ENCODE data around the gene HS2ST1. TPM values are rescaled to one million over a fixed set of nuclear protein-coding genes. Genes with fewer than 3 reads are reported as not detected.

Gene HS2ST1
- total RNA-seq, 6 experiments from 2014 or later: 9.9 to 17.2 (median 13.7) TPM

DNA sequence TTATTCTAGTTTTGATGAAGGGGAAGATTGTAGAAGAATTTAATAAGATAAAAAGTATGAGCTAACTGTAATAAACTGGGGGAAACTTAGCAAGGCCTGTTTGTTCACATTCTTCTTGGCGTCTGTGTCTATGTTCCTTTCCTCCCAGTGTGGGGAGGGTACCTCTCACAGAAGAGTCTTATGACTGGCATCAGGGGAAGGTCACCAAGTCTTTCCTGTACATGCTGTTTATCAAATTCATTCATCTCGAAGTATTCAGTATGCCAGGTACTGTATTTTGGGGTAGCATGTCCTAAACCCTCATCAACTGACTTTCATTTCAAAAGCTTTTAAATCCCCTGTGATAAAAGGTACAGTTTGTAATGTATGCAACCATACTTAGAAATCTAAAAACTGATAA lies 78.4 kb downstream of the HS2ST1 start:
- Histone ChIP-seq H3K36me3 (no peaks in the 10 kb centered on the region), H3K4me3 (no peak overlapping the region), H3K27me3 (no peaks in the 10 kb centered on the region), H3K4me1 (peaks cover 0 to 26% (median 0%) of the 10 kb centered on the region in 4 donors), H3K9me3 (peaks cover 0 to 5% (median 0%) of the 10 kb centered on the region in 4 donors), H3K27ac (no peak overlapping the region)
- no peak for TF ChIP-seq POLR2A (IDR thresholded peaks at IDR 0.05)
- TF ChIP-seq, protein P1, sequence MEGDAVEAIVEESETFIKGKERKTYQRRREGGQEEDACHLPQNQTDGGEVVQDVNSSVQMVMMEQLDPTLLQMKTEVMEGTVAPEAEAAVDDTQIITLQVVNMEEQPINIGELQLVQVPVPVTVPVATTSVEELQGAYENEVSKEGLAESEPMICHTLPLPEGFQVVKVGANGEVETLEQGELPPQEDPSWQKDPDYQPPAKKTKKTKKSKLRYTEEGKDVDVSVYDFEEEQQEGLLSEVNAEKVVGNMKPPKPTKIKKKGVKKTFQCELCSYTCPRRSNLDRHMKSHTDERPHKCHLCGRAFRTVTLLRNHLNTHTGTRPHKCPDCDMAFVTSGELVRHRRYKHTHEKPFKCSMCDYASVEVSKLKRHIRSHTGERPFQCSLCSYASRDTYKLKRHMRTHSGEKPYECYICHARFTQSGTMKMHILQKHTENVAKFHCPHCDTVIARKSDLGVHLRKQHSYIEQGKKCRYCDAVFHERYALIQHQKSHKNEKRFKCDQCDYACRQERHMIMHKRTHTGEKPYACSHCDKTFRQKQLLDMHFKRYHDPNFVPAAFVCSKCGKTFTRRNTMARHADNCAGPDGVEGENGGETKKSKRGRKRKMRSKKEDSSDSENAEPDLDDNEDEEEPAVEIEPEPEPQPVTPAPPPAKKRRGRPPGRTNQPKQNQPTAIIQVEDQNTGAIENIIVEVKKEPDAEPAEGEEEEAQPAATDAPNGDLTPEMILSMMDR (IDR thresholded peaks at IDR 0.05): no peak
- intact Hi-C loops (cut with DNase I): no loop called here
- DNase-seq: no peak
- no peak for ATAC-seq
- WGBS (ENCODE audit: insufficient coverage, low coverage, low lambda C conversion rate, missing lambda C conversion rate): 71% methylated on average over 2 of the region's 2 CpGs

DNA sequence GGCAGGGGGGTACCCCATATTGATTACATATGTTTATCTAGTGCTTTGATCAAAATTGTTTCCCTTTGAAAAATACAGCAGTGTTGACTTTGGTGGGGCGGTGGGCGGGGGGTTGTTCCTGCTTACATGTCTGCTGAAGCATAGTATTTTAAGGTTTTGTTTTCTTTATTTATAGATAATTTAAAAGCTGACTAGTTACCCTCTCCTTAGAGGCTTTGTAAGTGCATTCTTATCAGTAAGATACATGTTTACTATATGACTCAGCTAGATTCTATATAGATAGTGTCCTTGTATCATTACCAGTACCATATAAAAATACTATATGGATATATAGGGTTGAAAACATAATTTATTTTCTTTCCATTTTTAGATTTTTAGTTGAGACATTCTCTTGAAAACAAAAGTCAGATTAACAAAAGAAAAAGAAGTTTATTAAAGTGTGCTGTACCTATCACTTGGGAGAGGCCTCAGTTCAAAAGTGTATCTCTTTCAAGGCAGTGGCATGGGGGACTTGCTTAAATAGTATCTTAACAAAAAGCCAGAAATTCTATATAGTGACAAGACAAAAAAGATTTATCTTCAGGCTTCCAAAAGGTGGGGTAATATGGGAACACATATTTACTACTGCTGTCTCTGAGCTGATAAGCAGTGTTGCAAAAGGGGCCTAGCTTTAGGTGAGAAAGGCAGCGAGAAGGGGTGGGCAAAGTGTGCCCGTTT lies 79.0 kb downstream of the HS2ST1 start:
- ATAC-seq (peak in 1 of 4 donors; percentile 26), DNase-seq (no peak)
- no peaks in the 10 kb centered on the region for H3K36me3 ChIP-seq
- intact Hi-C loops (cut with DNase I): no loop called here
- peaks cover 0 to 21% (median 0%) of the 10 kb centered on the region in 4 donors for H3K4me1 ChIP-seq
- H3K27me3 ChIP-seq: no peaks in the 10 kb centered on the region
- no peak overlapping the region for H3K4me3 ChIP-seq
- WGBS (ENCODE audit: insufficient coverage, low coverage, low lambda C conversion rate, missing lambda C conversion rate): 76% methylated on average over 4 of the region's 4 CpGs
- no peak overlapping the region for H3K27ac ChIP-seq
- TF ChIP-seq, protein P1 (IDR thresholded peaks at IDR 0.05): no peak
- no peak for TF ChIP-seq POLR2A (IDR thresholded peaks at IDR 0.05)
- peaks cover 0 to 5% (median 0%) of the 10 kb centered on the region in 4 donors for H3K9me3 ChIP-seq

DNA sequence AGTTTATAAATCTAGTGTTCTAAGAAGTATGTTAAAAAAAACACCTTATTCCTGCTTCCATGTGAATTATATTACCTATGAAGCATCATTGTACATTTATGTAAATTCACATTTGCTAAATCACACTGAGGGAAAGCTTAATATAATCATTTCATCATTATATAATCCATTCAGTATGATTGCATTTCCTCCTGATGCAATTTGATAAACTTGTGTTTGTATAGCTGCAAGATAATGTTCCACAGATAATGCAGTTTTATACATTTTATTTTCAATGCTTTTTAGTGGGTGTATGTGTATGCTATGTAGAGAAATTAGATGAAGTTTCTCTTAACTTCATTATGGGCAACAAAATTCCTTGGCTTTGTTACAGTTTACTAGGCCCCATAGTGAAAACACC lies 79.6 kb downstream of the HS2ST1 start:
- H3K9me3 ChIP-seq: peaks cover 0 to 4% (median 0%) of the 10 kb centered on the region in 4 donors
- DNase-seq (no peak), ATAC-seq (no peak)
- no peaks in the 10 kb centered on the region for H3K27me3 ChIP-seq
- peaks cover 0 to 21% (median 0%) of the 10 kb centered on the region in 4 donors for H3K4me1 ChIP-seq
- H3K4me3 ChIP-seq: no peak overlapping the region
- TF ChIP-seq POLR2A (IDR thresholded peaks at IDR 0.05): no peak
- TF ChIP-seq, protein P1 (IDR thresholded peaks at IDR 0.05): no peak
- no peaks in the 10 kb centered on the region for H3K36me3 ChIP-seq
- intact Hi-C loops (cut with DNase I): no loop called here
- H3K27ac ChIP-seq: no peak overlapping the region

DNA sequence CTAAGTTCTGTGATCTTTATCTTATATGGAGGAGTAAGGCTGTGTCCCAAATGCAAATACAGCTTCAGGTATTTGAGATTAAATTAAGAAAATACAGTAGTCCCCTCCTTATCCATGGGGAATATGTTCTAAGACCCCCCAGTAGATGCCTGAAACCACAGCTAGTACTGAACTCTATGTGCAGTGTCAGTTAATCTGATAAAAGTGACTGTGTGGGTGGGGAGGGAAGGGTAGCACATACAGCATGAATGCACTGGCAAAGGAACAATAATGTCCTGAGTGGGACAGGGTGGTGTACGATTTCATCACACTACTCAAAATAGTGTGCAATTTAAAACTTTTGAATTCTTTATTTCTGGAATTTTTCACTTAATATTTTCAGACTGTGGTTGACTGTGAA lies 83.1 kb downstream of the HS2ST1 start:
- Histone ChIP-seq H3K9me3 (no peaks in the 10 kb centered on the region), H3K4me3 (no peak overlapping the region), H3K27ac (no peak overlapping the region), H3K4me1 (peaks cover 0 to 20% (median 4%) of the 10 kb centered on the region in 4 donors), H3K27me3 (no peaks in the 10 kb centered on the region), H3K36me3 (no peaks in the 10 kb centered on the region)
- DNase-seq (no peak), ATAC-seq (no peak)
- TF ChIP-seq, protein P1 (IDR thresholded peaks at IDR 0.05): no peak
- no peak for TF ChIP-seq POLR2A (IDR thresholded peaks at IDR 0.05)
- 54% methylated on average over 1 of the region's 1 CpG for WGBS (ENCODE audit: insufficient coverage, low coverage, low lambda C conversion rate, missing lambda C conversion rate)
- intact Hi-C loops (cut with DNase I): no loop called here
